Caco-2 (cell line): ENCODE data around the gene GALNT12. TPM values are rescaled to one million over a fixed set of nuclear protein-coding genes. Genes with fewer than 3 reads are reported as not detected.

ENCODE experiments used
- BruUV-seq: library from RNA; stranded (reverse); fragments of 400-500 nt; replicated peaks from 2 replicates; lab custom pipeline; 2021; lab: Mats Ljungman, UMichigan
- CTCF ChIA-PET: fragments of 300-600 bp; sonication (Branson Sonifier 250); formaldehyde crosslinking; loops from one replicate; lab custom pipeline; 2022; ENCODE audit warnings: antibody characterized with exemption; lab: Charles Lee
- POLR2A ChIA-PET: fragments of 300-600 bp; sonication (Branson Sonifier 250); formaldehyde crosslinking; loops from one replicate; lab custom pipeline; 2022; ENCODE audit warnings: antibody characterized with exemption; lab: Charles Lee
- DNase-seq, 2 experiments: peaks; one replicate each; pipeline versions ENCODE4 v3.0.0 to v3.0.0-alpha.2; 2020 to 2022
- H3K27me3 ChIP-seq: replicated peaks from 2 replicates; pipeline ENCODE4 v1.6.0; 2011; ENCODE audit warnings: low read length; ENCODE audit not compliant: control insufficient read depth, insufficient read depth
- H3K36me3 ChIP-seq: 2 replicates; pipeline ENCODE4 v1.5.1; 2011; ENCODE audit warnings: low read length; ENCODE audit not compliant: control insufficient read depth, insufficient read depth
- H3K4me1 ChIP-seq: fragments of 250-450 bp; sonication (Bioruptor Pico); 2 replicates; pipeline ENCODE4 v1.5.1; 2020; ENCODE audit warnings: mild to moderate bottlenecking
- H3K4me3 ChIP-seq: 2 replicates; pipeline ENCODE4 v1.5.1; 2011; ENCODE audit warnings: low read depth, mild to moderate bottlenecking, control low read depth, low read length
- H3K9me3 ChIP-seq: fragments of 250-450 bp; sonication (Bioruptor Pico); 2 replicates; pipeline ENCODE4 v1.5.1; 2020; ENCODE audit warnings: mild to moderate bottlenecking, moderate library complexity
- H3K27ac Mint-ChIP-seq: one replicate; pipeline ENCODE4 v1.8.0; 2022; ENCODE audit warnings: mixed read lengths; ENCODE audit not compliant: unreplicated experiment
- H3K27me3 Mint-ChIP-seq: one replicate; pipeline ENCODE4 v1.8.0; 2022; ENCODE audit warnings: mixed read lengths; ENCODE audit not compliant: insufficient read depth, unreplicated experiment
- H3K36me3 Mint-ChIP-seq: one replicate; pipeline ENCODE4 v1.8.0; 2022; ENCODE audit warnings: mild to moderate bottlenecking, mixed read lengths; ENCODE audit not compliant: insufficient read depth, unreplicated experiment
- H3K4me1 Mint-ChIP-seq: one replicate; pipeline ENCODE4 v1.8.0; 2022; ENCODE audit warnings: low read depth, mixed read lengths; ENCODE audit not compliant: unreplicated experiment
- H3K4me3 Mint-ChIP-seq: one replicate; pipeline ENCODE4 v1.8.0; 2022; ENCODE audit warnings: mild to moderate bottlenecking, moderate library complexity, mixed read lengths; ENCODE audit not compliant: unreplicated experiment
- H3K9me3 Mint-ChIP-seq: one replicate; pipeline ENCODE4 v1.8.0; 2022; ENCODE audit warnings: mixed read lengths; ENCODE audit not compliant: unreplicated experiment
- intact Hi-C: fragments of 100-400 bp; cut with micrococcal nuclease; formaldehyde crosslinking; loops from one replicate; pipeline ENCODE4 v1.10.0; 2022; ENCODE audit not compliant: unreplicated experiment
- total RNA-seq: library from RNA; stranded (reverse); gene quantifications from 2 replicates; pipeline ENCODE4 v1.2.3, GENCODE V29; 2022
- TF ChIP-seq, protein P1 (sequence below), 2 experiments: fragments of 200-600 bp in 1 of 2; IDR thresholded peaks; 1 replicate in 1 of 2; 2 replicates in 1 of 2; pipeline versions ENCODE4 v1.5.1 to v1.8.0; 2011 to 2022; ENCODE audit warnings: antibody characterized with exemption in 1 of 2, control low read depth in 1 of 2, inconsistent platforms in 1 of 2, low read depth in 1 of 2, low read length in 1 of 2, mild to moderate bottlenecking in 1 of 2, moderate library complexity in 1 of 2; ENCODE audit not compliant: insufficient read depth in 1 of 2, severe bottlenecking in 1 of 2, unreplicated experiment in 1 of 2

GALNT12 gene
- total RNA-seq, 1 experiment from 2014 or later: 3.6 TPM

- Mint-ChIP-seq H3K27me3 (no peaks in the 10 kb centered on the region), H3K9me3 (no peaks in the 10 kb centered on the region), H3K4me3 (no peak overlapping the region), H3K27ac (no peak overlapping the region), H3K4me1 (no peaks in the 10 kb centered on the region), H3K36me3 (no peaks in the 10 kb centered on the region)
- no peak for DNase-seq
- intact Hi-C loops: no loop called here
- Histone ChIP-seq H3K9me3 (peaks cover 7% of the 10 kb centered on the region; the same call in 1 of the 2 replicates), H3K4me3 (no peak overlapping the region), H3K4me1 (no peaks in the 10 kb centered on the region), H3K36me3 (no peaks in the 10 kb centered on the region), H3K27me3 (no peaks in the 10 kb centered on the region)
- ChIA-PET CTCF (no interaction called here), POLR2A (no interaction called here)
- TF ChIP-seq, protein P1, sequence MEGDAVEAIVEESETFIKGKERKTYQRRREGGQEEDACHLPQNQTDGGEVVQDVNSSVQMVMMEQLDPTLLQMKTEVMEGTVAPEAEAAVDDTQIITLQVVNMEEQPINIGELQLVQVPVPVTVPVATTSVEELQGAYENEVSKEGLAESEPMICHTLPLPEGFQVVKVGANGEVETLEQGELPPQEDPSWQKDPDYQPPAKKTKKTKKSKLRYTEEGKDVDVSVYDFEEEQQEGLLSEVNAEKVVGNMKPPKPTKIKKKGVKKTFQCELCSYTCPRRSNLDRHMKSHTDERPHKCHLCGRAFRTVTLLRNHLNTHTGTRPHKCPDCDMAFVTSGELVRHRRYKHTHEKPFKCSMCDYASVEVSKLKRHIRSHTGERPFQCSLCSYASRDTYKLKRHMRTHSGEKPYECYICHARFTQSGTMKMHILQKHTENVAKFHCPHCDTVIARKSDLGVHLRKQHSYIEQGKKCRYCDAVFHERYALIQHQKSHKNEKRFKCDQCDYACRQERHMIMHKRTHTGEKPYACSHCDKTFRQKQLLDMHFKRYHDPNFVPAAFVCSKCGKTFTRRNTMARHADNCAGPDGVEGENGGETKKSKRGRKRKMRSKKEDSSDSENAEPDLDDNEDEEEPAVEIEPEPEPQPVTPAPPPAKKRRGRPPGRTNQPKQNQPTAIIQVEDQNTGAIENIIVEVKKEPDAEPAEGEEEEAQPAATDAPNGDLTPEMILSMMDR (IDR thresholded peaks at IDR 0.05; ENCODE audit: insufficient read depth in 1 of 2, low read depth in 1 of 2, low read length in 1 of 2, severe bottlenecking in 1 of 2, unreplicated experiment in 1 of 2): no peak
- no TSS peak for BruUV-seq
These were observed 90.3 kb downstream of the GALNT12 start for GRCh38 chr9:98897745-98898144.

GRCh38 chr9:98899408-98900056 lies 92.1 kb downstream of the GALNT12 start:
- no peak overlapping the region for H3K27ac Mint-ChIP-seq
- no TSS peak for BruUV-seq
- no peaks in the 10 kb centered on the region for H3K4me1 ChIP-seq
- peaks cover 7% of the 10 kb centered on the region; the same call in 1 of the 2 replicates for H3K9me3 ChIP-seq
- no peaks in the 10 kb centered on the region for H3K27me3 ChIP-seq
- no peak for DNase-seq
- H3K36me3 ChIP-seq: no peaks in the 10 kb centered on the region
- TF ChIP-seq, protein P1 (IDR thresholded peaks at IDR 0.05; ENCODE audit: insufficient read depth in 1 of 2, low read depth in 1 of 2, low read length in 1 of 2, severe bottlenecking in 1 of 2, unreplicated experiment in 1 of 2): no peak
- intact Hi-C loops: no loop called here
- H3K4me3 Mint-ChIP-seq: no peak overlapping the region
- H3K4me1 Mint-ChIP-seq: no peaks in the 10 kb centered on the region
- POLR2A ChIA-PET: no interaction called here
- no peaks in the 10 kb centered on the region for H3K27me3 Mint-ChIP-seq
- CTCF ChIA-PET: no interaction called here
- no peaks in the 10 kb centered on the region for H3K36me3 Mint-ChIP-seq
- no peaks in the 10 kb centered on the region for H3K9me3 Mint-ChIP-seq
- no peak overlapping the region for H3K4me3 ChIP-seq

Other genes starting within 250 kb of the GALNT12 start
- gene GABBR2, start 98.7 kb upstream of the GALNT12 start, total RNA-seq: 0.23 and 0.44 TPM in 2 replicates
- gene ANKS6, start 11.1 kb upstream of the GALNT12 start, total RNA-seq: 21.1 and 27.8 TPM in 2 replicates
- not detected in 2 replicates for gene COL15A1, start 136.2 kb downstream of the GALNT12 start, total RNA-seq